IMR-90 (cell line): Measurements from ENCODE around the gene CFAP92. TPM values are rescaled to one million over a fixed set of nuclear protein-coding genes. Genes with fewer than 3 reads are reported as not detected.

Experiments used
- ATAC-seq: fragments of 200-7000 bp; cut with Tn5 transposase; 2 replicates; pipeline ENCODE4 v1.9.1; 2020; ENCODE audit warnings: low read depth, mild to moderate bottlenecking, moderate library complexity
- BruUV-seq: library from RNA; stranded (reverse); fragments of 400-500 nt; replicated peaks from 2 replicates; lab custom pipeline; 2021; lab: Mats Ljungman, UMichigan
- CTCF ChIA-PET: fragments of 300-600 bp; formaldehyde crosslinking; extraction: SDS; loops from one replicate; lab custom pipeline; 2021; ENCODE audit warnings: antibody characterized with exemption; lab: Yijun Ruan, JAX
- POLR2A ChIA-PET: fragments of 300-600 bp; sonication (Branson Sonifier 250); formaldehyde crosslinking; loops from one replicate; lab custom pipeline; 2022; ENCODE audit warnings: antibody characterized with exemption; ENCODE audit not compliant: unreplicated experiment; lab: Charles Lee
- DNase-seq: peaks from one replicate; pipeline ENCODE4 v3.0.0; 2013
- H2AFZ ChIP-seq: replicated peaks from 2 replicates; pipeline ENCODE3; 2013; ENCODE audit warnings: low read length, mild to moderate bottlenecking; ENCODE audit not compliant: poor library complexity
- H2AK5ac ChIP-seq: 2 replicates; pipeline ENCODE4 v1.6.1; 2013; ENCODE audit warnings: low read depth, low read length, inconsistent platforms
- H2AK9ac ChIP-seq: replicated peaks from 2 replicates; pipeline ENCODE3; 2013; ENCODE audit warnings: mild to moderate bottlenecking, low read depth, low read length, moderate library complexity; ENCODE audit not compliant: poor library complexity
- H2BK120ac ChIP-seq: 2 replicates; pipeline ENCODE4 v1.6.1; 2013; ENCODE audit warnings: low read depth, low read length, inconsistent platforms
- H2BK15ac ChIP-seq: 3 replicates; pipeline ENCODE4 v1.6.1; 2013; ENCODE audit warnings: low read depth, low read length, inconsistent platforms
- H2BK20ac ChIP-seq: 2 replicates; pipeline ENCODE4 v1.6.1; 2013; ENCODE audit warnings: low read depth, mild to moderate bottlenecking, inconsistent platforms, low read length, moderate library complexity
- H2BK5ac ChIP-seq: 2 replicates; pipeline ENCODE4 v1.6.1; 2013; ENCODE audit warnings: mild to moderate bottlenecking, low read depth, low read length, inconsistent platforms; ENCODE audit not compliant: poor library complexity, severe bottlenecking
- H3K14ac ChIP-seq: replicated peaks from 2 replicates; pipeline ENCODE4 v1.6.1; 2013; ENCODE audit warnings: low read depth, low read length, inconsistent platforms
- H3K18ac ChIP-seq: 2 replicates; pipeline ENCODE4 v1.6.1; 2013; ENCODE audit warnings: low read depth, low read length, control low read depth
- H3K23ac ChIP-seq: 2 replicates; pipeline ENCODE4 v1.6.1; 2013; ENCODE audit warnings: low read depth, low read length, inconsistent platforms
- H3K27ac ChIP-seq: 2 replicates; pipeline ENCODE4 v1.5.1; 2013; ENCODE audit warnings: mild to moderate bottlenecking, control low read depth, low read length; ENCODE audit not compliant: insufficient read depth
- H3K27me3 ChIP-seq: 2 replicates; pipeline ENCODE4 v1.6.1; 2013; ENCODE audit warnings: low read length; ENCODE audit not compliant: control insufficient read depth, insufficient read depth
- H3K36me3 ChIP-seq: 2 replicates; pipeline ENCODE4 v1.6.1; 2013; ENCODE audit warnings: low read length, mixed read lengths; ENCODE audit not compliant: control insufficient read depth, insufficient read depth
- H3K4ac ChIP-seq: 2 replicates; pipeline ENCODE4 v1.6.1; 2013; ENCODE audit warnings: low read depth, low read length, inconsistent platforms
- H3K4me1 ChIP-seq: 2 replicates; pipeline ENCODE4 v1.6.1; 2013; ENCODE audit warnings: low read length, mixed read lengths; ENCODE audit not compliant: control insufficient read depth, insufficient read depth
- H3K4me2 ChIP-seq: 2 replicates; pipeline ENCODE4 v1.6.1; 2013; ENCODE audit warnings: low read depth, mild to moderate bottlenecking, control low read depth, low read length, moderate library complexity
- H3K4me3 ChIP-seq: 2 replicates; pipeline ENCODE4 v1.5.1; 2013; ENCODE audit warnings: low read depth, mild to moderate bottlenecking, control low read depth, low read length, moderate library complexity; ENCODE audit not compliant: insufficient read depth
- H3K56ac ChIP-seq: 2 replicates; pipeline ENCODE4 v1.6.1; 2013; ENCODE audit warnings: low read length, inconsistent platforms; ENCODE audit not compliant: insufficient read depth; ENCODE audit errors: extremely low read depth
- H3K79me1 ChIP-seq, 2 experiments: 2 replicates each; pipeline ENCODE4 v1.6.1; 2013; ENCODE audit warnings: low read length in 2 of 2, inconsistent platforms in 1 of 2, low read depth in 1 of 2
- H3K9ac ChIP-seq: 2 replicates; pipeline ENCODE4 v1.6.1; 2013; ENCODE audit warnings: low read depth, low read length, control low read depth
- H3K9me1 ChIP-seq: 2 replicates; pipeline ENCODE4 v1.6.1; 2013; ENCODE audit warnings: low read length, inconsistent platforms; ENCODE audit not compliant: insufficient read depth
- H3K9me3 ChIP-seq: 2 replicates; pipeline ENCODE4 v1.6.1; 2013; ENCODE audit warnings: low read length; ENCODE audit not compliant: control insufficient read depth, insufficient read depth
- H4K20me1 ChIP-seq: 2 replicates; pipeline ENCODE4 v1.6.1; 2013; ENCODE audit warnings: low read length, inconsistent platforms; ENCODE audit not compliant: insufficient read depth
- H4K5ac ChIP-seq: 2 replicates; pipeline ENCODE4 v1.6.1; 2013; ENCODE audit warnings: mild to moderate bottlenecking, low read depth, low read length, control low read depth
- H4K8ac ChIP-seq, 2 experiments: 2 replicates each; pipeline ENCODE4 v1.6.1; 2013; ENCODE audit warnings: low read depth in 2 of 2, low read length in 2 of 2, control low read depth in 1 of 2, inconsistent platforms in 1 of 2
- H4K91ac ChIP-seq: 2 replicates; pipeline ENCODE4 v1.6.1; 2013; ENCODE audit warnings: low read depth, low read length, inconsistent platforms; ENCODE audit not compliant: insufficient read depth
- BHLHE40 ChIP-seq: fragments of 150-350 bp; IDR thresholded peaks from 2 replicates; pipeline ENCODE4 v1.6.1; 2016; ENCODE audit warnings: mild to moderate bottlenecking, low read depth, low read length
- CEBPB ChIP-seq: IDR thresholded peaks from 2 replicates; pipeline ENCODE4 v1.6.1; 2012; ENCODE audit warnings: low read depth, low read length, improper control_type of control experiment
- CTCF ChIP-seq: conservative IDR thresholded peaks from 2 replicates; pipeline ENCODE4 v1.5.1; 2012; ENCODE audit warnings: mild to moderate bottlenecking, low read depth, low read length, improper control_type of control experiment
- ELK1 ChIP-seq: fragments of 150-350 bp; IDR thresholded peaks from 2 replicates; pipeline ENCODE4 v1.6.1; 2016; ENCODE audit warnings: low read depth, mild to moderate bottlenecking, low read length, moderate library complexity, borderline replicate concordance
- FOS ChIP-seq: fragments of 150-350 bp; IDR thresholded peaks from 2 replicates; pipeline ENCODE4 v1.6.1; 2016; ENCODE audit warnings: low read depth, low read length
- MAZ ChIP-seq: IDR thresholded peaks from 2 replicates; pipeline ENCODE4 v1.6.1; 2012; ENCODE audit warnings: low read depth, mild to moderate bottlenecking, low read length, improper control_type of control experiment, moderate library complexity, borderline replicate concordance
- NFE2L2 ChIP-seq: fragments of 150-350 bp; IDR thresholded peaks from 2 replicates; pipeline ENCODE4 v1.6.1; 2016; ENCODE audit warnings: low read depth, mild to moderate bottlenecking, low read length
- RAD21 ChIP-seq: IDR thresholded peaks from 2 replicates; pipeline ENCODE4 v1.6.1; 2012; ENCODE audit warnings: low read length, improper control_type of control experiment
- RCOR1 ChIP-seq: IDR thresholded peaks from 2 replicates; pipeline ENCODE4 v1.6.1; 2012; ENCODE audit warnings: mild to moderate bottlenecking, low read length, improper control_type of control experiment; ENCODE audit not compliant: insufficient replicate concordance
- RFX5 ChIP-seq: IDR thresholded peaks from 2 replicates; pipeline ENCODE4 v1.8.0; 2012; ENCODE audit warnings: low read depth, mild to moderate bottlenecking, low read length, moderate library complexity
- SMC3 ChIP-seq: fragments of 150-350 bp; IDR thresholded peaks from 2 replicates; pipeline ENCODE4 v1.6.1; 2016; ENCODE audit warnings: low read depth, mild to moderate bottlenecking, antibody characterized with exemption, low read length, moderate library complexity
- WGBS, 2 experiments: methylation state at CpG; one replicate each; pipeline versions ENCODE4 v1.1.5 to v1.1.7; 2013; ENCODE audit warnings: missing lambda C conversion rate in 2 of 2; ENCODE audit not compliant: insufficient read length in 1 of 2; ENCODE audit errors: extremely low coverage in 2 of 2; 5-methylcytosine and 5-hydroxymethylcytosine counted together
- dilution Hi-C: fragments of 300-500 bp; cut with HindIII; formaldehyde crosslinking; loops from one replicate; pipeline ENCODE4 v1.14.3; 2018; ENCODE audit warnings: low sequenced_read_pairs; ENCODE audit not compliant: unreplicated experiment
- in situ Hi-C: fragments of 300-500 bp; cut with MboI; formaldehyde crosslinking; loops from 3 replicates; pipeline ENCODE4 v1.14.3; 2019; ENCODE audit warnings: low sequenced_read_pairs, inconsistent platforms, mixed read lengths
- intact Hi-C: fragments of 100-400 bp; cut with micrococcal nuclease; formaldehyde crosslinking; loops from 2 replicates; pipeline ENCODE4 v1.10.0; 2022
- polyA plus RNA-seq, 3 experiments: library from polyadenylated mRNA; depleted of rRNA; stranded (reverse); fragments of >200 nt; gene quantifications; 2 replicates each; pipeline ENCODE4 v1.2.3, GENCODE V29; 2012; ENCODE audit warnings: low replicate concordance in 1 of 3
- total RNA-seq: library from RNA; depleted of rRNA; stranded (reverse); fragments of >200 nt; gene quantifications from 2 replicates; pipeline ENCODE4 v1.2.3, GENCODE V29; 2012
- TF ChIP-seq, protein P1 (sequence below): fragments of 150-350 bp; IDR thresholded peaks from 2 replicates; pipeline ENCODE4 v1.6.1; 2017; ENCODE audit warnings: mild to moderate bottlenecking, antibody characterized with exemption, low read length, low read depth

Gene CFAP92
- total and polyA plus RNA-seq, 2 of the 4 experiments (the other 2 are of a cell fraction), result not detected

GRCh38 chr3:128879125-128879969 is 114.5 kb downstream of the CFAP92 start, which contains the start of gene ACAD9:
Gene ACAD9, plus strand, starts transcription at chr3:128879620. Its CDS starts 72 bp downstream, at chr3:128879692.
- H3K4ac ChIP-seq, result peak within 1 kb of the TSS; percentile 95
- peak within 1 kb of the TSS; percentile 88 for H3K4me2 ChIP-seq
- H3K27me3 ChIP-seq, result no peaks in the 10 kb centered on the region
- no peak within 1 kb of the TSS; the same call in 2 of the 3 replicates for H2BK15ac ChIP-seq
- peak within 1 kb of the TSS; percentile 97 for H3K14ac ChIP-seq
- WGBS, 2 experiments, result 0% methylated on average over 41 of the region's 65 CpGs; no CpG with 5 or more reads in 1 of the 2 experiments
- H3K9me3 ChIP-seq, result no peaks in the 10 kb centered on the region
- peak within 1 kb of the TSS; percentile 97 for H3K23ac ChIP-seq
- peak within 1 kb of the TSS; percentile 95 for H2AK9ac ChIP-seq
- peak; percentile 97 for DNase-seq
- intact Hi-C loops, result loop anchor here (2.0 kb wide), 1 partner anchor 199 kb away; no protein-coding TSS in a partner anchor
- ChIA-PET CTCF (interaction anchor here (0.6 to 1.0 kb wide), 2 partner anchors 44 to 55 kb away, joined by 3 read pairs; no protein-coding TSS in a partner anchor), POLR2A (interaction anchor here (0.7 kb wide), 1 partner anchor 230 kb away, joined by 3 read pairs; no protein-coding TSS in a partner anchor)
- H3K36me3 ChIP-seq, result peaks cover 5% of the 10 kb centered on the region
- peaks cover 20 to 62% of the 10 kb centered on the region in 2 experiments for H3K79me1 ChIP-seq
- peak within 1 kb of the TSS; percentile 87 for H3K56ac ChIP-seq
- H2AK5ac ChIP-seq, result peak within 1 kb of the TSS; percentile 72
- H2AFZ ChIP-seq, result peak within 1 kb of the TSS; percentile 93
- H3K4me1 ChIP-seq, result peaks cover 7% of the 10 kb centered on the region
- BruUV-seq, result TSS peak; percentile 48
- no peaks in the 10 kb centered on the region for H4K20me1 ChIP-seq
- ATAC-seq, result peak; percentile 91
- H3K9me1 ChIP-seq, result peaks cover 5% of the 10 kb centered on the region
- dilution Hi-C loops, result no loop called here
- H3K18ac ChIP-seq, result 0 out of 2 replicates have a peak within 1 kb of the TSS, but pooled peaks have one; percentile 6
- in situ Hi-C loops, result no loop called here
- peak within 1 kb of the TSS; percentile 85 for H3K9ac ChIP-seq
- peak within 1 kb of the TSS; percentile 68 for H3K27ac ChIP-seq
- H2BK120ac ChIP-seq, result peak within 1 kb of the TSS; percentile 72
- H2BK5ac ChIP-seq, result peak within 1 kb of the TSS; percentile 70
- peak within 1 kb of the TSS; percentile 63 for H3K4me3 ChIP-seq
- peak within 1 kb of the TSS; percentile 76 to 99 for H4K8ac ChIP-seq
- no peak within 1 kb of the TSS for H2BK20ac ChIP-seq
- H4K91ac ChIP-seq, result peak within 1 kb of the TSS; percentile 84
- H4K5ac ChIP-seq, result peak within 1 kb of the TSS; percentile 81
- TF ChIP-seq ELK1, result no peak
- peak; percentile 99 for TF ChIP-seq BHLHE40
- TF ChIP-seq NFE2L2, result 0 out of 2 replicates have a peak, but pooled peaks have one; percentile 3
- no peak for TF ChIP-seq CEBPB
- peak; percentile 48; the same call in 1 of the 2 replicates for TF ChIP-seq FOS
- TF ChIP-seq, protein P1, sequence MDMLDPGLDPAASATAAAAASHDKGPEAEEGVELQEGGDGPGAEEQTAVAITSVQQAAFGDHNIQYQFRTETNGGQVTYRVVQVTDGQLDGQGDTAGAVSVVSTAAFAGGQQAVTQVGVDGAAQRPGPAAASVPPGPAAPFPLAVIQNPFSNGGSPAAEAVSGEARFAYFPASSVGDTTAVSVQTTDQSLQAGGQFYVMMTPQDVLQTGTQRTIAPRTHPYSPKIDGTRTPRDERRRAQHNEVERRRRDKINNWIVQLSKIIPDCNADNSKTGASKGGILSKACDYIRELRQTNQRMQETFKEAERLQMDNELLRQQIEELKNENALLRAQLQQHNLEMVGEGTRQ, result peak; percentile 97
- no peak; the same call in 1 of the 2 replicates for TF ChIP-seq RAD21
- no peak for TF ChIP-seq CTCF
- TF ChIP-seq MAZ, result peak; percentile 79
- no peak for TF ChIP-seq SMC3
- TF ChIP-seq RFX5, result no peak
- TF ChIP-seq RCOR1, result peak; percentile 89
